Measurements from ENCODE around the gene AKAP11. TPM values are rescaled to one million over a fixed set of nuclear protein-coding genes. Genes with fewer than 3 reads are reported as not detected.

Gene AKAP11
- total RNA-seq, 4 donors from 2014 or later = 15.8 to 34.4 (median 20.7) TPM

DNA sequence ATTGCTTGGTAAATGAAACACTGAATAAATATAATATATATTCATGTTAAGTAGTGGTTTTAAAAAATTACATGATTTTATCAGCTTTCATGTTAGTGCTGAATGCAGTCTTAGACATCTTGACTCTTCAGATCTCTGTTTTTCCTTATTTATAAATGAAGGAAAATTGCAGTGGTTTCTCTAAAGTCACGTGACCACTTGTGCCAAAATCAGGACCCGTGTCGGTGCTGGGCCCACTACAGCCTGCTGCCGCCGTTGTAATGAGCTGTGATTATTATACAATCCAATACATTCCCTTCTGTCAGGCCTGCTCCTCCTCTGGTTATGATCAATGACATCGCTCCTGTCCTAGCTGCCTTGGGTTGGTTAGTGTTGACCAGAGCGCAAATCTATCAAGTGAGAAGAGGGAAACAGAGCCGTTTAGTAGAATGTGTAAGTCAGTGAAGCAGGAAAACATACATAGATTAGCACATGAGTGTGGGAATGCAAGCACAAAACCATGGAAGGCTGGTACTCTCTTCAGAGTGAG is 88.2 kb downstream of the AKAP11 start:
- Histone ChIP-seq H3K4me1 (no peaks in the 10 kb centered on the region), H3K36me3 (no peaks in the 10 kb centered on the region), H3K9me3 (no peaks in the 10 kb centered on the region), H3K27me3 (peaks cover 4% of the 10 kb centered on the region), H3K27ac (no peak overlapping the region), H3K4me3 (no peak overlapping the region)
- TF ChIP-seq POLR2A (IDR thresholded peaks at IDR 0.05) (no peak), EP300 (IDR thresholded peaks at IDR 0.05) (no peak), POLR2AphosphoS5 (IDR thresholded peaks at IDR 0.05) (no peak)
- TF ChIP-seq, protein P1, sequence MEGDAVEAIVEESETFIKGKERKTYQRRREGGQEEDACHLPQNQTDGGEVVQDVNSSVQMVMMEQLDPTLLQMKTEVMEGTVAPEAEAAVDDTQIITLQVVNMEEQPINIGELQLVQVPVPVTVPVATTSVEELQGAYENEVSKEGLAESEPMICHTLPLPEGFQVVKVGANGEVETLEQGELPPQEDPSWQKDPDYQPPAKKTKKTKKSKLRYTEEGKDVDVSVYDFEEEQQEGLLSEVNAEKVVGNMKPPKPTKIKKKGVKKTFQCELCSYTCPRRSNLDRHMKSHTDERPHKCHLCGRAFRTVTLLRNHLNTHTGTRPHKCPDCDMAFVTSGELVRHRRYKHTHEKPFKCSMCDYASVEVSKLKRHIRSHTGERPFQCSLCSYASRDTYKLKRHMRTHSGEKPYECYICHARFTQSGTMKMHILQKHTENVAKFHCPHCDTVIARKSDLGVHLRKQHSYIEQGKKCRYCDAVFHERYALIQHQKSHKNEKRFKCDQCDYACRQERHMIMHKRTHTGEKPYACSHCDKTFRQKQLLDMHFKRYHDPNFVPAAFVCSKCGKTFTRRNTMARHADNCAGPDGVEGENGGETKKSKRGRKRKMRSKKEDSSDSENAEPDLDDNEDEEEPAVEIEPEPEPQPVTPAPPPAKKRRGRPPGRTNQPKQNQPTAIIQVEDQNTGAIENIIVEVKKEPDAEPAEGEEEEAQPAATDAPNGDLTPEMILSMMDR (IDR thresholded peaks at IDR 0.05) = no peak
- WGBS = 79% methylated on average over 8 of the region's 8 CpGs
- no peak for DNase-seq (ENCODE audit: low spot score in 2 of 2)

DNA sequence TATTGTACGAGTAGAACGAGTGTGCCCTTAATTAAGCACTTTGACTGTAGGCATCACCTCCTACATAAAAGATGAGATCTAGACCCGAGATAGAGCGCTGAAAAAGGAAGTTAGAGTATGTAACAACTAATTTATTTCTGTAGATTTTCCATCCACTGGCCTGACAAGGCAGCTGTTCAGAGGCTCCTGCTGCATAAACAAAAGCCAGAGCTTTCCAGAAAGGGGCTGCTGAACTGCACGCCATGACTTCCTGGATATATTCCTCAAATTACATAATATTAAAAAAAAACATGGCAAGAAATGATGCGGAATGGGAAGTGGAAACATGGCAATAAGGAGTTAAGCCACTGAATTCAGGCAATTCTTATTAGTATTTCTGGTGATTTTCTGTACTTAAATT is 89.7 kb downstream of the AKAP11 start:
- WGBS = 64% methylated on average over 6 of the region's 6 CpGs
- TF ChIP-seq EP300 (IDR thresholded peaks at IDR 0.05) (no peak), POLR2AphosphoS5 (IDR thresholded peaks at IDR 0.05) (no peak), POLR2A (IDR thresholded peaks at IDR 0.05) (no peak)
- TF ChIP-seq, protein P1 (IDR thresholded peaks at IDR 0.05) = no peak
- no peaks in the 10 kb centered on the region for H3K9me3 ChIP-seq
- no peak for DNase-seq (ENCODE audit: low spot score in 2 of 2)
- no peaks in the 10 kb centered on the region for H3K36me3 ChIP-seq
- H3K4me1 ChIP-seq = no peaks in the 10 kb centered on the region
- no peak overlapping the region for H3K27ac ChIP-seq
- peaks cover 4% of the 10 kb centered on the region for H3K27me3 ChIP-seq
- H3K4me3 ChIP-seq = no peak overlapping the region

DNA sequence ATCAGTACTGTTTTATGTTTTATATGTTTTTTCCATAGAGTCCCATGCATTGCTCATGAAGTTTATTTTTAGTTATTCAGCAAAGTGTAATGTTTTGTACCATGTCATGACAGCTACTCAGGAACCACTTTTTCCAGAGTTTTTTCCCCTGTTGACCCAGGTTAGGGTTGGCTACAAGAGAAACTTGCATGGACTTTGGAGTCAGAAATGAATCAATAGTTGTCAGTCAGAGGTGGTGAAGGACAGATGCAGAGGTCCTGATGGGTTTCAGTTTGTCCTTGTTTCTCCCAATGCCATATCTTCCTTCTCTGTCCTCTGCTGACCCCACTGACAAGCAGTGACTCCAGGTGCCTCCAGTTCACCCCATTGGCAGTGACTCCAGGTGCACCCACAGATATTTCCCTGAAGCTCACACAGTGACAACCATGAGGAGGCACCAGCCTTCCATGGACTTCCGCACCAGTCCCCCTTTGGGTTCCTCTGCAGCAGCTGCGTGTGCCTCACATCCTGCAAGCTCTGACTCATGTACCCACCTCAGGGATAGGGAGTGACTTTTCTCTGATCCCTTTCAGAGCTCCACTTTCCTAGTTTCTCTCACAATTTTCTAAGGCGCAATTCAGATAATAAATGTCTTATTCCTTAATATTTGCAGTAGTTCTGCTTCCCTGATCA is 92.1 kb downstream of the AKAP11 start:
- Histone ChIP-seq H3K27ac (no peak overlapping the region), H3K27me3 (peaks cover 4% of the 10 kb centered on the region), H3K4me1 (no peaks in the 10 kb centered on the region), H3K36me3 (no peaks in the 10 kb centered on the region), H3K4me3 (no peak overlapping the region), H3K9me3 (no peaks in the 10 kb centered on the region)
- TF ChIP-seq, protein P1 (IDR thresholded peaks at IDR 0.05) = no peak
- TF ChIP-seq POLR2AphosphoS5 (IDR thresholded peaks at IDR 0.05) (no peak), POLR2A (IDR thresholded peaks at IDR 0.05) (no peak), EP300 (IDR thresholded peaks at IDR 0.05) (no peak)
- 65% methylated on average over 3 of the region's 3 CpGs for WGBS
- no peak for DNase-seq (ENCODE audit: low spot score in 2 of 2)

DNA sequence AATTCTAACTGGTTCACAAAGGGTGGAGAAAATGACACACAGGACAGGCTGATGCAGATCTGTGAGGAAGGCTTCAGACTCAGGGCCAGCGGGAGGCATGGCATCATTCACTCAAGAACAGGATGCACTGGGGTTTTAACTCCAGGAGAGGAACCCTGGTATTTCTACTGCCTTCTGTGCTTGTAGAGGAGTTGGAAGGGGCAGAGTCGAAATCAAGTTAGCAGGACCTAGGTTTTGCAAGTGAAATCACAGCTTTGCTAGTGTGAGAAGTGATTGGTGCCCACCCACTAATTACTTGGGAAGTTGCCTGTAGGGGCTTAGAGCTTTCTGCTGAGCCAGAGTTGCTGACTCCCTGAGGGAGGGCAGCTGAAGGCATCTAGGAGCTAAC is 92.7 kb downstream of the AKAP11 start:
- no peak for TF ChIP-seq POLR2A (IDR thresholded peaks at IDR 0.05)
- TF ChIP-seq, protein P1 (IDR thresholded peaks at IDR 0.05) = no peak
- no peak for TF ChIP-seq EP300 (IDR thresholded peaks at IDR 0.05)
- no peak for TF ChIP-seq POLR2AphosphoS5 (IDR thresholded peaks at IDR 0.05)
- Histone ChIP-seq H3K9me3 (no peaks in the 10 kb centered on the region), H3K4me3 (no peak overlapping the region), H3K36me3 (no peaks in the 10 kb centered on the region), H3K27ac (no peak overlapping the region), H3K27me3 (peaks cover 4% of the 10 kb centered on the region), H3K4me1 (no peaks in the 10 kb centered on the region)
- WGBS = 27% methylated on average over 2 of the region's 2 CpGs
- no peak for DNase-seq (ENCODE audit: low spot score in 2 of 2)

DNA sequence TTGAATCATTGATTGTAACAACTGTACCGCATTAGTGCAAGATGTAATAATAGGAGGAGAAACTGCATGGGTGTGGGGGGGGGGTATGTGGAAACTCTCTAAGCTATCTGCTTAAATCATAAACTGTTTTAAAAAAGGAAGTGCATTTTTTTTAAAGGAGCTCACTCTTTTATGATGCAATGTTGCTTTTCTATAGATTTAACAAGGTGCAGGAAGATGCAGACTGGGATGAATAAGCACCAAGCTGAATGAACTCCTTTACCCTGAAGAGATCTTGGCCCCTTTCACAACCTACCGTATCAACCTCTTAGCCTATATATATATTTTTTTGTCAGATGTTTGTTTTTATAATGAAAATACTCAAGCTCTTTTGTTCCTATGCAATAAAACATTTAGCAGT is 95.9 kb downstream of the AKAP11 start:
- Histone ChIP-seq H3K4me3 (no peak overlapping the region), H3K9me3 (no peaks in the 10 kb centered on the region), H3K36me3 (no peaks in the 10 kb centered on the region), H3K4me1 (no peaks in the 10 kb centered on the region), H3K27ac (no peak overlapping the region), H3K27me3 (peaks cover 4% of the 10 kb centered on the region)
- TF ChIP-seq EP300 (IDR thresholded peaks at IDR 0.05) (no peak), POLR2A (IDR thresholded peaks at IDR 0.05) (no peak), POLR2AphosphoS5 (IDR thresholded peaks at IDR 0.05) (no peak)
- TF ChIP-seq, protein P1 (IDR thresholded peaks at IDR 0.05) = no peak
- WGBS = 74% methylated on average over 2 of the region's 2 CpGs
- no peak for DNase-seq (ENCODE audit: low spot score in 2 of 2)
